ENCODE results near the gene ZNF549. TPM values are rescaled to one million over a fixed set of nuclear protein-coding genes. Genes with fewer than 3 reads are reported as not detected.

Gene ZNF549
- total RNA-seq, 6 experiments from 2014 or later: 3.0 to 4.0 (median 3.7) TPM

DNA sequence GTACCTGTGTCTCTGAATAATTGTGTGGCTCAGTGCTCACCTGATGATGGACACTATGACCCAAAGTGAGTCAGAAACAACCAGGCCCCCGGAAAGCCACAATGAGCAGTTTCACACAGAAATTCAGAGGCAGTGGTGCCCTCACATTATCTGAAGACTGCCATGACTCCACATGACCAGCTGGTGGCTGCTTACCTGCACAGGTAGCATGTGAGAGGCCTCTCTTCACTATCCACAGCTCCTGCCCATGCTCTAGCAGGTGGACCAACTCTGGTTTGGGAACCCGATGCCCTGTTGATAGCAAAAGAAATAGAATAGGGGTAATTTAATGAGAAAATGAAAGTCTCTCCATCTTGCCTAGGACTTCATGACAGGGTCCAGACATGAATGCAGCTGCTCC lies 25.3 kb downstream of the ZNF549 start:
- Mint-ChIP-seq H3K9me3 (peaks cover 72% of the 10 kb centered on the region), H3K4me1 (ENCODE audit: low read depth) (no peaks in the 10 kb centered on the region)

DNA sequence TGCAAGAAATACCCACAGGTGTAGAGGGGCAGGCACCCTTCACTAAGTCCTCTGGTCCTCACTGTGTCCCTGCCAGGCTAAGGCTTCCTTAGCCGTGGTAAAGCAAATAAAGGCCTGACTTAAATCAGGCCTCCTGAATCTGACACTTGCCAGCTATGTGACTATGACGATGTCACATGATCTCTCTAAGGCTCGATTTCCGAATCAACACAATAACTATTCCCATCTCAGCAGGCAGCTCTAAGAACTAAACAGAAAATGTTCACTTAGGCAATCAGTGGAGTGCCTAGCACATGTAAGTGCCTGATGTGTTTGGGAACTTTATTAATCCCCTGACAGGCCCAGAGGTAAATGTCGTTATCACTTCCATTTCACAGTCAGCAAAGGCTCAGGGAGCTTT lies 30.5 kb downstream of the ZNF549 start:
- peaks cover 33% of the 10 kb centered on the region for H3K4me1 Mint-ChIP-seq (ENCODE audit: low read depth)
- H3K36me3 Mint-ChIP-seq (ENCODE audit: low read depth): peaks cover 69% of the 10 kb centered on the region
- no peak overlapping the region for H3K27ac Mint-ChIP-seq
- TF ChIP-seq, protein P1, sequence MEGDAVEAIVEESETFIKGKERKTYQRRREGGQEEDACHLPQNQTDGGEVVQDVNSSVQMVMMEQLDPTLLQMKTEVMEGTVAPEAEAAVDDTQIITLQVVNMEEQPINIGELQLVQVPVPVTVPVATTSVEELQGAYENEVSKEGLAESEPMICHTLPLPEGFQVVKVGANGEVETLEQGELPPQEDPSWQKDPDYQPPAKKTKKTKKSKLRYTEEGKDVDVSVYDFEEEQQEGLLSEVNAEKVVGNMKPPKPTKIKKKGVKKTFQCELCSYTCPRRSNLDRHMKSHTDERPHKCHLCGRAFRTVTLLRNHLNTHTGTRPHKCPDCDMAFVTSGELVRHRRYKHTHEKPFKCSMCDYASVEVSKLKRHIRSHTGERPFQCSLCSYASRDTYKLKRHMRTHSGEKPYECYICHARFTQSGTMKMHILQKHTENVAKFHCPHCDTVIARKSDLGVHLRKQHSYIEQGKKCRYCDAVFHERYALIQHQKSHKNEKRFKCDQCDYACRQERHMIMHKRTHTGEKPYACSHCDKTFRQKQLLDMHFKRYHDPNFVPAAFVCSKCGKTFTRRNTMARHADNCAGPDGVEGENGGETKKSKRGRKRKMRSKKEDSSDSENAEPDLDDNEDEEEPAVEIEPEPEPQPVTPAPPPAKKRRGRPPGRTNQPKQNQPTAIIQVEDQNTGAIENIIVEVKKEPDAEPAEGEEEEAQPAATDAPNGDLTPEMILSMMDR (IDR thresholded peaks at IDR 0.05): no peak
- H3K27me3 Mint-ChIP-seq (ENCODE audit: insufficient read depth): peaks cover 6% of the 10 kb centered on the region
- DNase-seq: no peak
- peaks cover 45% of the 10 kb centered on the region for H3K9me3 Mint-ChIP-seq
- no peak overlapping the region; the same call in 1 of the 2 replicates for H3K4me3 Mint-ChIP-seq

More for the DNA sequence above, 25.3 kb downstream of the ZNF549 start:
- no peak for DNase-seq
- Mint-ChIP-seq H3K36me3 (ENCODE audit: low read depth) (peaks cover 98% of the 10 kb centered on the region), H3K4me3 (no peak overlapping the region), H3K27me3 (ENCODE audit: insufficient read depth) (no peaks in the 10 kb centered on the region), H3K27ac (no peak overlapping the region)
- TF ChIP-seq, protein P1 (IDR thresholded peaks at IDR 0.05): no peak

DNA sequence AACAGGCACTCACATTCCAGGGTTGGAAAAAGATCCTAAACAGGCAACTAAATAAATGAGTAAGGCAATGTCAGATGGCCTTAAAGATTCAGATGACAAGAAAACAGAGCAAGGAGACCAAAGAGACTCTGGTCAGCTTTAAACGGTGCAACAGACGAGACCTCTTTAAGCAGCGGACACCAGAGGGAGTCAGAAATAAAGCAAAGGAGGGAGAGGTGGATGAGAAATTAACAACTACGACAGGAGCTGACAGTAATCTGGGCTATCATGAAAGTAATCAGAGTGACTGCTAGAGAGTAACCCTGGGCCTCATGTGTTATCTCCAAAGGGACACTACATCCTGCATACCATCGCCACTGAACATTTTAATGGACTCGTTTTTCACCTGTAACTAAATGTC lies 31.4 kb downstream of the ZNF549 start:
- TF ChIP-seq, protein P1 (IDR thresholded peaks at IDR 0.05): no peak
- Mint-ChIP-seq H3K27me3 (ENCODE audit: insufficient read depth) (peaks cover 6% of the 10 kb centered on the region), H3K9me3 (peaks cover 44% of the 10 kb centered on the region), H3K4me3 (peak overlapping the region; percentile 98), H3K36me3 (ENCODE audit: low read depth) (peaks cover 64% of the 10 kb centered on the region), H3K27ac (peak overlapping the region; percentile 89), H3K4me1 (ENCODE audit: low read depth) (peaks cover 33% of the 10 kb centered on the region)
- DNase-seq: peak; percentile 10

DNA sequence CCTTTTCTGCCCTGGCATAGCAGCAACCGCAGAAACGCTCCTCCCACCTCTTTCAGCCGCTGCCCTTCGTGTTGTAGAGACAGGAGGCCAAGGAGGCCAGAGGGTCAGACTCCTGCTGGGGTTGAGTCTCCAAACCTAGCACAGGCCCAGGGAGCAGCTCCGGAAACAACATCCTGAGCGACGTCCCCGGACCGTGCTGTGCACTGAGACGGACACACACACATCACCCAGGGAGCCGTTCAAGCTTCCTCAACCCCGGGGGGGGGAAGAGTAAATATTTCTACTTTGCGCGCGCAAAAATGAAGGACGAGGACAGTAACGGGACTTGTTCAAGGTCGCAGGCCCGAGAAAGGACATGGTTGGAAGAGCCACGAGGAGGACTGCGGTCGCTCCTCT lies 31.9 kb downstream of the ZNF549 start:
- Mint-ChIP-seq H3K36me3 (ENCODE audit: low read depth) (peaks cover 62% of the 10 kb centered on the region), H3K27ac (peak overlapping the region; percentile 89), H3K9me3 (peaks cover 49% of the 10 kb centered on the region), H3K4me3 (peak overlapping the region; percentile 98), H3K4me1 (ENCODE audit: low read depth) (peaks cover 33% of the 10 kb centered on the region), H3K27me3 (ENCODE audit: insufficient read depth) (peaks cover 6% of the 10 kb centered on the region)
- DNase-seq: no peak
- TF ChIP-seq, protein P1 (IDR thresholded peaks at IDR 0.05): no peak

DNA sequence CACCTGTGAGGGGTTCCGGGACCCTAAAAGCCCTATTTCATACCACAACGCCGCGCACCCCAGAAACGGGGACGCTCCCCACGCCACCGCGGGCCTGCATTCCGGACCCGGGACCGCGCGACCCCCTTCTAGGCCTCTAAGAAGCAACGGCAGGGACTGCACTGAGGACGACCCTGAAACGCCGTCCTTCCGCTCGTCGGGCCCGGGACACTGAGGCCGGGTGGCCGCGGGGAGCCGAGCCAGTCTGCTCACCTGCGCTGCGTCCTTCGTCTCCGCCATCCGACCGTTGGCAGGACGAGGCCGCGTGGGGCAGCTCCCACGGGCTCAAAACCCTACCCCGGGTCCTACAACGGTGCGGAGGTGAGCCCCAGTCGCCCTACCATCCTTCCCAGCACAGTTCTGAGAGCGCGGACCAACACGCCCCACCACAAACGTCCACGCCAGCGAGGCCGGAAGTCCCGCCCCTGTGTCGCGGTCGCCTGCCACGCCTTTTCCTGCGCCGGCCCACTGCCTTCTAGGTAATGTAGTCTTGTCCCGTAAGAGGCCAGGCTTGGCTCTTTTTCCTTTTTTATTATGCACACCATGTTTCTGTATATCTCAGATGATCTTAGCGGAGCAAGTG lies 32.4 kb downstream of the ZNF549 start, which contains the start of gene ZNF550:
TSS of gene ZNF550 (minus strand) at position 460 of the 622 bp plus-strand sequence. CDS start at position 279, 181 bp downstream.
- H3K27ac Mint-ChIP-seq: peak within 1 kb of the TSS; percentile 100
- H3K4me3 Mint-ChIP-seq: peak within 1 kb of the TSS; percentile 98
- TF ChIP-seq, protein P1 (IDR thresholded peaks at IDR 0.05): no peak
- peaks cover 6% of the 10 kb centered on the region for H3K27me3 Mint-ChIP-seq (ENCODE audit: insufficient read depth)
- peak; percentile 87 for DNase-seq
- peaks cover 54% of the 10 kb centered on the region for H3K9me3 Mint-ChIP-seq
- H3K36me3 Mint-ChIP-seq (ENCODE audit: low read depth): peaks cover 57% of the 10 kb centered on the region
- peaks cover 33% of the 10 kb centered on the region for H3K4me1 Mint-ChIP-seq (ENCODE audit: low read depth)

All from HFFc6 (cell line).